Stimulated activated naive B cell treated with anti-CD40 and anti-IgM and Interleukin-4, amounts not matched to agents 10 μg/mL and 1 μg/mL and 100 μg/mL, for 72 hours (primary cell): ENCODE data around the gene IPO9.
"Not testable (repeated sequence)": the region's sequence is repeated elsewhere in the genome, so short reads cannot be mapped to it uniquely, and the experiment has no call there.

ENCODE experiments used
- ATAC-seq, 2 donors: fragments of 150-1000 bp; cut with Tn5 transposase; replicated peaks; 2 replicates each; pipeline ENCODE4 v1.10.0; 2021; ENCODE audit warnings: moderate library complexity in 1 of 2
- DNase-seq: peaks from one replicate; pipeline ENCODE4 v3.0.0; 2021
- H3K27ac Mint-ChIP-seq: one replicate; pipeline ENCODE4 v1.8.0; 2022; ENCODE audit warnings: mild to moderate bottlenecking, mixed read lengths
- H3K27me3 Mint-ChIP-seq, 2 donors: one replicate each; pipeline ENCODE4 v1.8.0; 2022; ENCODE audit warnings: mixed read lengths in 2 of 2
- H3K36me3 Mint-ChIP-seq, 2 donors: one replicate each; pipeline ENCODE4 v1.8.0; 2022; ENCODE audit warnings: mixed read lengths in 2 of 2, mild to moderate bottlenecking in 1 of 2
- H3K4me1 Mint-ChIP-seq, 2 donors: one replicate each; pipeline ENCODE4 v1.8.0; 2022; ENCODE audit warnings: mixed read lengths in 2 of 2, mild to moderate bottlenecking in 1 of 2
- H3K4me3 Mint-ChIP-seq, 2 donors: one replicate each; pipeline ENCODE4 v1.8.0; 2022; ENCODE audit warnings: mild to moderate bottlenecking in 2 of 2, mixed read lengths in 2 of 2, moderate library complexity in 1 of 2
- H3K9me3 Mint-ChIP-seq, 2 donors: one replicate each; pipeline ENCODE4 v1.8.0; 2022; ENCODE audit warnings: mixed read lengths in 2 of 2, mild to moderate bottlenecking in 1 of 2

Gene IPO9

DNA sequence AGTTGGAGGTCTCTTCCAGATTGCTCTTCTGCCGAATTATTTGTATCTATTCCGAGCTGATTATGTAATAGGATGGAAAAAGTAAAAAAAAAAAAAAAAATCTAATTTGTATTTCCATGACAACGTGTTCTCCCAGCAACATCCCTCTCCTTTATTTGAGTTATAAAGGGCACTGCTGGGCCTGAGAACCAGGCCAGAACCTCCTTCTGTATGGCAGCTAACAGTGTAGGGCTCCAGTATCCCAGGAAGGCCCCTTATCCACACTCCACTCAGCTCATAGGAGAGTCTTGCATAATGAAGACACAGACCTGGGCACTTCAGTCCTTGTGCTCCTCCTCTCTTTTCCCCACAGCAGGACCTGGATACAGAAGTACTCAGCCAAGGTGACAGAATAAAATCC lies 3.7 kb upstream of the IPO9 start:
- Mint-ChIP-seq H3K4me1 (peaks cover 9 to 10% of the 10 kb centered on the region in 2 donors), H3K36me3 (peaks cover 3 to 10% of the 10 kb centered on the region in 2 donors), H3K9me3 (no peaks in the 10 kb centered on the region), H3K27me3 (no peaks in the 10 kb centered on the region), H3K4me3 (no peak overlapping the region), H3K27ac (no peak overlapping the region)
- no peak for DNase-seq
- no peak for ATAC-seq

DNA sequence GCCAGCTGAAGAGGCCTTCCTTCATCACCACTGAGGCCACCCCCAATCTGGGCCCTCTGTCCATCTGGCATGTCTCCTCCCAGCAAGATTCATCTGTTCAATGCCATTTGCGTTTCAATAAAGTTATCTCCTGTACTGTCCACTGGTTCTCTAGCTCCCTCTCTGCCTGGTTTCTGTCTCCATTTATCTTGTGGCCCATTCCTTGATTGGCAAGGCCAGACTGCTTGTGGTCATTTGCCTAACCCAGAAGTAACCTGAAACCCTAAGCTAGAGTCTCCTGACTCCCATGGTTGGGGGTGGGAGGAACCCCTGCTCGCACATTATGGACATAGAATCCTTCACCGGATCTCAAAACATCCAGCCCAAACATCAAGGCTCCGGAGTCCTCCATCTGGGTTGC lies 2.1 kb upstream of the IPO9 start:
- peaks cover 22 to 26% of the 10 kb centered on the region in 2 donors for H3K4me1 Mint-ChIP-seq
- H3K27ac Mint-ChIP-seq, result peak overlapping the region; percentile 63
- ATAC-seq (no peak), DNase-seq (no peak)
- no peaks in the 10 kb centered on the region for H3K27me3 Mint-ChIP-seq
- H3K4me3 Mint-ChIP-seq, result no peak overlapping the region
- peaks cover 5 to 18% of the 10 kb centered on the region in 2 donors for H3K36me3 Mint-ChIP-seq
- H3K9me3 Mint-ChIP-seq, result no peaks in the 10 kb centered on the region

DNA sequence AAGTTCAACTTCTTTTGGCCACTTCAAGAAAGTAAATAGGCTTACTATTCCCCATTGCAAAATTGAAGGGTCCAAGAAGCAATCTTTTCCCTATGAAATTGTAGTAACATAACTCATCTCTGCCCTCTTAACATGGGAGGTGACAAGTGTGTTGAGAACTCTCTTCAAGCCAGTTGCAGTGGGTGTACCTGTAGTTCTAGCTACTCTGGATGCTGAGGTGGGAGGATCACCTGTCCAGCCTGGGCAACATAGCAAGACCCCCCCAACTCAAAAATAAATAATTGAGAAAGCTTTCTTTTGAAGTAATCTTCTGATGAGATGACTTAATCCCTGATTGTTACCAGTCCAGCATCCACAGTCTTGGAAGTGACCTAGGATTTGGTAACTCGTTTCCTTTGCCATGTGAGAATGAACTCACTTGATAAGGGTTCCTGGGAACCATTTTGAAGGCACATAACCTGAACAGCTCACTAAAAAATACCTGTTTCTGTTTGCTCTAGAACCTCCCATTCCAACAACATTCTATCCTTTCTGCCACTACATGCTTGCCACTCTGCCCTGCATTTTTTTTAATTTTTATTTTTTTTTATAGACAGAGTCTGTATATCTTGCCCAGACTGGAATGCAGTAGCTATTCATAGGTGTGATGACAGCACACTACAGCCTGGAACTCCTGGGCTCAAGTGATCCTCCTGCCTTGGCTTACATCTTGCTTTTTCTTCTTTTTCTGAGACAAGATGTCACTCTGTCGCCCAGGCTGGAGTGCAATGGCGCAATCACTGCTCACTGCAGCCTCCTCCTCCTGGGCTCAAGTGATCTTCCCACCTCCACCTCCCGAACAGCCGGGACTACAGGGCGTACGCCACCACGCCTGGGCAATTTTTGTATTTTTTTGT lies 1.4 kb upstream of the IPO9 start:
- Mint-ChIP-seq H3K4me1 (peaks cover 22 to 29% of the 10 kb centered on the region in 2 donors), H3K36me3 (peaks cover 5 to 18% of the 10 kb centered on the region in 2 donors), H3K4me3 (no peak overlapping the region), H3K27ac (peak overlapping the region; percentile 14), H3K27me3 (no peaks in the 10 kb centered on the region), H3K9me3 (no peaks in the 10 kb centered on the region)
- no peak for DNase-seq
- no peak for ATAC-seq

DNA sequence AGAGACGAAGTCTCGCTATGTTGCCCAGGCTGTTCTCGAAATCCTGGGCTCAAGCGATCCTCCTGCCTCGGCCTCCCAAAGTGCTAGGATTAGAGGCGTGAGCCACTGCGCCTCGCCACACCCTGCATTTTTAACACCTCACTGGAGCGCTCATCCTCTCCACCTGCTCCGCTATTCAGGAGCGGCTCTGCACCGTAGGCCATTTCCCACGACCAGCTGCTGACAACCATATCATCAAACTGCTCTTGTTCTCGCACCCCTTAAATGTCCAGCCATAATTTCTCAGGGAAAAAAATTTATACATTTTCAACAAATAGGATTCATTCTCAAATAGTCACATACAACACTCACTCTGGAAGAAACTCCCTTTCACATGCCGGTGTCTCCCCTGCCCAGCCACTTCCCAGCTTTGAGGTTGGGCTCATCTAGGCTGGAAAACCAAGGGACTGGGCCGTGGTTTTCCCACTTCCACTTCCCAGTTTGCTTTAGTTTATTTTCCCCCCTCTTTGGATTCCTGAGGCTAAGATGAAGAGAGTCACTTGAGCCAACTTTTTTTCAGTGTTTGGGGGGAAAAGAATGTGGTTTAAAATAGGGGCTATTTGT lies 639 bp upstream of the IPO9 start:
- no peaks in the 10 kb centered on the region for H3K27me3 Mint-ChIP-seq
- peak overlapping the region; percentile 20 for H3K27ac Mint-ChIP-seq
- H3K4me3 Mint-ChIP-seq, result peak overlapping the region in 1 of 2 donors; percentile 97
- no peaks in the 10 kb centered on the region for H3K9me3 Mint-ChIP-seq
- DNase-seq (no peak), ATAC-seq (no peak)
- H3K4me1 Mint-ChIP-seq, result peaks cover 22 to 31% of the 10 kb centered on the region in 2 donors
- peaks cover 5 to 18% of the 10 kb centered on the region in 2 donors for H3K36me3 Mint-ChIP-seq

DNA sequence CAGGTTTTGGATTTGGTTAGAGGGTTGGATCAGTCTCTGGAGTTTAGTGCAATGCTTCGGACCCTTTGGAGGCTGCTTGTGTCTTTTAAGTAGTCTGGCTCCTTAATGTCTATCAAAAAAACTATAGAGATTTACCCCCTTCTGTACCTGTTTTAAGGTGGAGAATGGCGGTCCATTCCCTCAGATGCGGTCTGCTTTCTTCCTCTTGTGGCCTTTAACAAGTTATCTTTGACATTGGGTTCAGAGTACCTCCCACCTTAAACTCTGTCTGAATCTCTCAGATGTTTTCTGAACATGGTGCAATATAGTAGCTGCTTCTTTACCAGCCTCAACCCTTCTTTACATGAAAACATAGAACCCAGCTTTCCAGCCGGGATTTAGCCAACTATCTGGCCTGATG lies 2.4 kb downstream of the IPO9 start:
- peaks cover 28 to 52% of the 10 kb centered on the region in 2 donors for H3K4me1 Mint-ChIP-seq

DNA sequence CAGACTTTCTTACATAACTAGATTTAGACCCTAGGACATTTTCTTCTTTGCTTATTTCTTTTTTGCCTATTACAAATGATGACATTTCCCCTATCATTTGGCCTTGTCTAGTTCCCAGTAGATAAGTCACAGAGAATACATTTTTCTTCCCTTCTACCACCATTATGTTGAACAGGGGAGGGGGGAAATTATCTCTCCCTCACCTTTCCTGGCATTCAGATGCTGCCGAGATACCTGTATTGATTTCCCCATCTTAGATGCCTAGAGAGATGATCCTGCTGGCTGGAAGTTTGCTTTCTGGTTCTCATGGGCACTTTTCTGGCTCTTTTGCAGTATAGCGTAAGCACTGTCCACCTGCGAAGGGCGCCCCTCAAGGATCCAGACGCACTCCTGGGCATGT lies 5.7 kb downstream of the IPO9 start:
- Mint-ChIP-seq H3K4me1 (peaks cover 29 to 62% of the 10 kb centered on the region in 2 donors), H3K4me3 (no peak overlapping the region), H3K9me3 (no peaks in the 10 kb centered on the region), H3K36me3 (peaks cover 18 to 33% of the 10 kb centered on the region in 2 donors), H3K27ac (no peak overlapping the region), H3K27me3 (no peaks in the 10 kb centered on the region)
- no peak for DNase-seq
- ATAC-seq, result no peak

More for the DNA sequence above, 2.4 kb downstream of the IPO9 start:
- Mint-ChIP-seq H3K27ac (no peak overlapping the region), H3K36me3 (peaks cover 11 to 32% of the 10 kb centered on the region in 2 donors), H3K9me3 (no peaks in the 10 kb centered on the region), H3K27me3 (no peaks in the 10 kb centered on the region), H3K4me3 (peak overlapping the region in 1 of 2 donors; percentile 97)
- no peak for DNase-seq
- ATAC-seq, result no peak

DNA sequence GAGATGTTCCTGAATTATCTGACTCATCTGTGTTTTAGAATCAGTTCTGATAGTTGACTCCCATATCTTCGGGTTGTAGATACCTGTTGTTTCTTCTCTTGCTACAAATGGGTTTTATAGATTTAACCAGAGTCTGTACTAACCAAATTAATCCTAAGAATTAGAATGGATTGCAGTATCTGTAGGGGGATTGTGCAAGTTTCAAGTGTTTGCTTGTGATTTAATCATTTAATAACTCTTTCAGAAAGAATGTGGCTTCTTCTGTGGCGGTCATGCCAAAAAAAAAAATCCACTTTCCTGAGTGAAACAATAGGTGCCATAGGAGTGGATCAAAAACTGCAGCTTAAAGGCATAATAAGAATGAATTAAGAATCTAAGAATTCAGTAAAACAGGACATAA lies 9.4 kb downstream of the IPO9 start:
- Mint-ChIP-seq H3K36me3 (peaks cover 18 to 34% of the 10 kb centered on the region in 2 donors), H3K4me1 (peaks cover 23 to 69% of the 10 kb centered on the region in 2 donors), H3K27me3 (no peaks in the 10 kb centered on the region), H3K4me3 (no peak overlapping the region), H3K9me3 (no peaks in the 10 kb centered on the region), H3K27ac (no peak overlapping the region)
- ATAC-seq, result no peak
- no peak for DNase-seq

DNA sequence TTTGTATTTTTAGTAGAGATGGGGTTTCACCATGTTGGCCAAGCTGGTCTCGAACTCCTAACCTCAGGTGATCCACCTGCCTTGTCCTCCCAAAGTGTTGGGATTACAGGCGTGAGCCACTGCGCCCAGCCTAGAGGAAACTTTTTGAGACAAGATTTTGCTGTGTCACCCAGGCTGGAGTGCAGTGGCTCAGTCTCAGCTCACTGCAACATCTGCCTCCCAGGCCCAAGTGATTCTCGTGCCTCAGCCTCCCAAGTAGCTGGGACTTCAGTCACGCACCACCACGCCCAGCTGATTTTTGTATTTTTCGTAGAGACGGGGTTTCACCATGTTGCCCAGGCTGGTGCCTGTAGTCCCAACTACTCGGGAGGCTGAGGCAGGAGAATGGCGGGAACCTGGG lies 10.1 kb downstream of the IPO9 start:
- H3K27ac Mint-ChIP-seq, H3K27me3 Mint-ChIP-seq, DNase-seq, H3K9me3 Mint-ChIP-seq, H3K4me3 Mint-ChIP-seq, ATAC-seq: not testable (repeated sequence)
- Mint-ChIP-seq H3K4me1 (peaks cover 23 to 65% of the 10 kb centered on the region in 2 donors), H3K36me3 (peaks cover 18 to 33% of the 10 kb centered on the region in 2 donors)

DNA sequence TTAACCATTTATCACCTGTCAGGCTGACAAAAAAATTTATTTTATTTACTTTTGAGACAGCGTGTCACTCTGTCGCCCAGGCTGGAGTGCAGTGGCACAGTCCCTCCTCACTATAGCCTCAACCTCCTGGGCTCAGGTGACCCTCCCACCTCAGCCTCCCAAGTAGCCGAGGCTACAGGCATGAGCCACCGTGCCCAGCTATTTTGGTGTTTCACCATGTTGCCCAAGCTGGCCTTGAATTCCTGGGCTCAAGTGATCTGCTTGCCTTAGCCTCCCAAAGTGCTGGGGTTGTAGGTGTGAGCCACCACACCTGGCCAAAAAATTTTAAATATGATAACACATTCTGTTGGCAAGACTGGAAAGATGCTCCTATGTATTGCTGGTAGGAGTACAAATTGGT lies 11.1 kb downstream of the IPO9 start:
- no peak for DNase-seq
- Mint-ChIP-seq H3K36me3 (peaks cover 14 to 24% of the 10 kb centered on the region in 2 donors), H3K4me3 (no peak overlapping the region), H3K9me3 (no peaks in the 10 kb centered on the region), H3K27ac (no peak overlapping the region), H3K4me1 (peaks cover 18 to 56% of the 10 kb centered on the region in 2 donors), H3K27me3 (no peaks in the 10 kb centered on the region)
- no peak for ATAC-seq

DNA sequence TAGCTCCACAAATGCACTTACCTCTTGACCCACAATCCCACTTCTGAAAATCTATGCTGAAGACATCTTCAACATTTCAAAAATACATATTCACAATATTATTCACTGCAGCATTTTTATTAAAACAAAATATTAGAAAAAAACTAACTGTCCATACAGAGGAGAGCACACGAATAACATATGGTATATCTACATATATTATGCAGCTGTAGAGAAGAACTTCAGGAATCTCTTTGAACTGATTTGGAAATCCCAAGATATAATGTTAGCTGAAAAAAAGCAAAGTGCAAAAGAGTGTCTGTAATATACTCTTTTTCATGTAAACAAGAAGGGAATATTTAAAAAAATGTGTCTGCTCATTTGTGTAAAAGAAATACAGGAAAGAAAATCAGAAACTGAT lies 11.5 kb downstream of the IPO9 start:
- DNase-seq, result no peak
- H3K9me3 Mint-ChIP-seq, result no peaks in the 10 kb centered on the region
- ATAC-seq, result no peak
- peaks cover 15 to 51% of the 10 kb centered on the region in 2 donors for H3K4me1 Mint-ChIP-seq
- no peaks in the 10 kb centered on the region for H3K27me3 Mint-ChIP-seq
- H3K27ac Mint-ChIP-seq, result no peak overlapping the region
- no peak overlapping the region for H3K4me3 Mint-ChIP-seq
- peaks cover 11 to 20% of the 10 kb centered on the region in 2 donors for H3K36me3 Mint-ChIP-seq

DNA sequence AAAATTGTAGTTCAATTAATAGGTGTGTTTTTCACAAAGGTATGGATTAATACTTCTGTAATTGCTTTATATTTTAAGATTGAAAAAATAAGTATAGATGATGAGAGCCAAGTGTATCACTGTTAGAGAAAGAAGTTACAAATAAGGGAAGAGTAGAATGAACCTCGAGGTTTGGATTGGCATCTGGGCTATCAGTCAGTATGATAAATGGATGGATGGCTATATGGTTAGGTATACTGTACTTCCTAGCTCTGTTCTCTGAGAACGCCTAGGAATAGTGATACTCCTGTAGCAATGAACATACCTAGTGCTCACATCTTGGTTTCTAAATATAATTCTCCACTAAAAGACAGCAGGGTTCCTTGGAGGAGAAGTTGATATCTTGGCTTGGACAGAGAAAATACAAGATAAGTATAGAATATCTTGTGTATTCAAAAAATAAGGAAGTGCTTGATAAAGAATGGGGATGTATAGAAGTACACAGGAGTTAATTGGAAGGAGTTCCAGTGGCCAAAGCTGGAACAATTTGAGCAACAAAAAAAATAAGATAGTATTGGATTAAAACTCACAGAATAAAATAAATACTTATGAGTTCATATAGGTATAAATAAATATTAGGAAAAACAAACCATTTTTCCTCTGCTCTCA lies 12.4 kb downstream of the IPO9 start:
- ATAC-seq, result no peak
- Mint-ChIP-seq H3K4me1 (peaks cover 15 to 49% of the 10 kb centered on the region in 2 donors), H3K27me3 (no peaks in the 10 kb centered on the region)

DNA sequence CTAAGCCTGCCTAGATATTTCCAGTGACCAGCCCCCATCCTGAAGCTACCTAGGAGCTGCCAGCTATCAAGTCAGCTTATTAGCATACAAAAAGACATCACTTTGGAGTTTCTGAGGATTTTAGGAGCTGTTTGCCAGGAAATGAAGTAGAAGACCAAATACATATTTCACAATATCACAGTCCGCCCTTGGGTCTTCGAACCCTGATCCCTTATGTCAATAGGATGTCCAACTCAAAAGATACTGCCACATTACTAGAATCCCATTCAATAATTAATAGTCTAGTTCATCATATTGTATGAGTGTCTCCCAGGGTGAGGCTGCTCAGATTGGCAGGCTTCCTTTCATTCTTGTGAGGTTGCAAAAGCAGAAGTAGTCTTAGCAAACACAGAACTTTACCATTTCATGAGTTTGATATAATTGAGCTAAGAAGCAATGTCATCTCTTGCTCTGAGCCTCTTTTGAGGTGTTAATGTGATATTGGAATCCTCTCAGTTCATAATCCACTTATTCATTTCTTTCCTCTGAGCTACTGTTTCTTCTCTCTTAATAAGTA lies 13.6 kb downstream of the IPO9 start:
- ATAC-seq (peak in 1 of 2 donors; percentile 46), DNase-seq (no peak)
- peaks cover 15 to 21% of the 10 kb centered on the region in 2 donors for H3K36me3 Mint-ChIP-seq
- no peak overlapping the region for H3K4me3 Mint-ChIP-seq
- no peaks in the 10 kb centered on the region for H3K9me3 Mint-ChIP-seq
- H3K27ac Mint-ChIP-seq, result no peak overlapping the region
- peaks cover 11 to 46% of the 10 kb centered on the region in 2 donors for H3K4me1 Mint-ChIP-seq
- no peaks in the 10 kb centered on the region for H3K27me3 Mint-ChIP-seq

More for the DNA sequence above, 12.4 kb downstream of the IPO9 start:
- Mint-ChIP-seq H3K36me3 (peaks cover 11 to 20% of the 10 kb centered on the region in 2 donors), H3K4me3 (no peak overlapping the region), H3K27ac (no peak overlapping the region), H3K9me3 (no peaks in the 10 kb centered on the region)
- no peak for DNase-seq

DNA sequence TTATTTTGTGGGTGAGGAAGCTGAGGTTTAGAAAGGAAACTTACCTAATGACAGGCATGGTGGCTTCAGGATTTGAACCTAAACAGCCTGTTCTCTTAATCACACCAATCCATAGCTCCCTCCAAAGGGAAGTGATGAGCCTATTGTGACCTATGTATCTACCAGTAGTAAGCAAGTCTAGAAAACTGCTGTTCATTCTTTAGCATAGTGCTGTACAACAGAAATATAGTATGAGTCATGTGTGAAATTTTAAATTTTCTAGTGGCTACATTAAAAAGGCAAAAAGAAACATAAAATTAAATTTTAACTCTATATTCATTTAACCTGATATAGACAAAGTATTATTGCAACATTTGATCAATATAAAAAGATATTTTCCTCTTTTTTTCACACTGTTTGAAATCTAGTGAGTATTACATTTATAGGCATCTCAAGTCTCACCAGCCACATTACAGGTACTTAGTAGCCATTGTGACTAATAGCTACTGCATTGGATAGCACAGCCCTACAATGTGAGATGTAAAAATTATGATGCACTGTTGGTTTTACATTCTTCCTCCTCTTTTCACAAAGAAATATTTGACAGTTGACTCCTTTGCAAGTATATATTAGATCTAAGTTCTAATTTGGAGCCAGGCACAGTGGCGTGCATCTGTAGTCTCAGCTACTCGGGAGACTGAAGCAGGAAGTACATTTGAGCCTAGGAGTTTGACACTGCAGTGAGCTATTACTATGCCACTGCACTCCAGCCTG lies 16.6 kb downstream of the IPO9 start:
- H3K36me3 Mint-ChIP-seq, result peaks cover 15 to 28% of the 10 kb centered on the region in 2 donors
- no peak overlapping the region for H3K4me3 Mint-ChIP-seq
- ATAC-seq, result no peak
- H3K4me1 Mint-ChIP-seq, result peaks cover 10 to 37% of the 10 kb centered on the region in 2 donors
- no peaks in the 10 kb centered on the region for H3K9me3 Mint-ChIP-seq
- H3K27me3 Mint-ChIP-seq, result no peaks in the 10 kb centered on the region
- no peak overlapping the region for H3K27ac Mint-ChIP-seq
- DNase-seq, result no peak

DNA sequence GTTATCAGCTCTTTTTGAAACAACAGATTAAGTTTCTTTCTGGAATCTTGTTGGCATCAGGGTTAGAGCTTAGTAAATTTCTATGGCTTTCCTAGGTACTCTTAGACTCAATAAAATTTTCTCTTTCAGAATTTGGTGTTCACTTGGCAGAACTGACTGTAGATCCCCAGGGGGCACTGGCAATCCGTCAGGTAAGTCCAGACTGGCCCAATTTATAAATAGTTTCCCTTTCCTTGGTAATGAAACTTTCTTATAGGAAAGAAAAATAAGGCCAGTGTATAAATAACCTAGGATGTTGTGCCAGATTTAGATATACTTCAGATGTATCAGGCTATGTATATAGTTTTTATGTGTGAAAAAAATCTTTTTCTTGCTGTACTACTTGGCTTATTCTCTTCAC lies 18.2 kb downstream of the IPO9 start:
- Mint-ChIP-seq H3K27ac (no peak overlapping the region), H3K4me1 (peaks cover 3 to 24% of the 10 kb centered on the region in 2 donors), H3K27me3 (no peaks in the 10 kb centered on the region), H3K36me3 (peaks cover 23 to 28% of the 10 kb centered on the region in 2 donors), H3K4me3 (no peak overlapping the region), H3K9me3 (no peaks in the 10 kb centered on the region)
- DNase-seq, result no peak
- ATAC-seq, result no peak
